HepG2 (cell line): Measurements from ENCODE around the gene SGPP1. TPM values are rescaled to one million over a fixed set of nuclear protein-coding genes. Genes with fewer than 3 reads are reported as not detected.
"Not testable (repeated sequence)": the region's sequence is repeated elsewhere in the genome, so short reads cannot be mapped to it uniquely, and the experiment has no call there.

Experiments
- ATAC-seq: fragments of 200-7000 bp; cut with Tn5 transposase; 3 replicates; pipeline ENCODE4 v1.9.1; 2020; ENCODE audit warnings: mild to moderate bottlenecking, moderate library complexity
- BruUV-seq: library from RNA; stranded (reverse); fragments of 400-500 nt; replicated peaks from 2 replicates; lab custom pipeline; 2021; lab: Mats Ljungman, UMichigan
- CTCF ChIA-PET: fragments of 300-600 bp; formaldehyde crosslinking; extraction: SDS; loops from one replicate; lab custom pipeline; 2021; ENCODE audit warnings: low total read pairs, inconsistent platforms, low intra/inter-chr PET ratio; lab: Yijun Ruan, JAX
- POLR2A ChIA-PET: fragments of 350-600 bp; sonication (Branson Sonifier 250); formaldehyde crosslinking; loops from one replicate; lab custom pipeline; 2020; ENCODE audit warnings: antibody characterized with exemption, inconsistent platforms; lab: Yijun Ruan, JAX
- DNase-seq: peaks from one replicate; pipeline ENCODE4 v3.0.0-alpha.2; 2015; ENCODE audit warnings: low spot score
- FAIRE-seq: peaks from 3 replicates; lab custom pipeline; 2011; peaks lifted over from hg19 to GRCh38; lab: Jason Lieb, UNC
- H2AFZ ChIP-seq: one replicate; pipeline ENCODE4 v1.6.1; 2011; ENCODE audit warnings: low read length, inconsistent platforms
- H3K27ac ChIP-seq: fragments of 300-600 bp; 3 replicates; pipeline ENCODE4 v1.8.0; 2011; ENCODE audit warnings: mixed run types, mild to moderate bottlenecking, mixed read lengths, low read length, inconsistent platforms; ENCODE audit not compliant: insufficient read depth; ENCODE audit errors: extremely low read length
- H3K27me3 ChIP-seq, 2 experiments: fragments of 200-600 bp in 1 of 2; 2 replicates in 1 of 2; 3 replicates in 1 of 2; pipeline versions ENCODE4 v1.6.0 to v1.8.0; 2011; ENCODE audit warnings: low read length in 2 of 2, mild to moderate bottlenecking in 2 of 2, moderate library complexity in 2 of 2, inconsistent platforms in 1 of 2; ENCODE audit not compliant: insufficient read depth in 2 of 2, control insufficient read depth in 1 of 2
- H3K36me3 ChIP-seq, 2 experiments: fragments of 200-600 bp in 1 of 2; replicated peaks in 1 of 2; 2 replicates in 1 of 2; 3 replicates in 1 of 2; pipeline versions ENCODE4 v1.5.1 to v1.8.0; 2011; ENCODE audit warnings: low read length in 2 of 2, inconsistent platforms in 1 of 2; ENCODE audit not compliant: insufficient read depth in 2 of 2, control insufficient read depth in 1 of 2
- H3K4me1 ChIP-seq: 2 replicates; pipeline ENCODE4 v1.5.1; 2012; ENCODE audit warnings: low read length, inconsistent platforms; ENCODE audit not compliant: insufficient read depth
- H3K4me2 ChIP-seq: 2 replicates; pipeline ENCODE4 v1.6.0; 2011; ENCODE audit warnings: low read depth, low read length, inconsistent platforms
- H3K4me3 ChIP-seq, 3 experiments: fragments of 200-600 bp in 1 of 3; sonication (generic), shearing (Covaris generic) in 1 of 3; replicated peaks in 1 of 3; 2 replicates each; pipeline ENCODE4 v1.5.1; 2011 to 2016; ENCODE audit warnings: low read length in 3 of 3, inconsistent platforms in 2 of 3, low read depth in 2 of 3, mild to moderate bottlenecking in 2 of 3, control low read depth in 1 of 3, mixed read lengths in 1 of 3; ENCODE audit not compliant: insufficient read depth in 1 of 3
- H3K79me2 ChIP-seq: one replicate; pipeline ENCODE4 v1.6.1; 2011; ENCODE audit warnings: low read length, inconsistent platforms; ENCODE audit not compliant: insufficient read depth
- H3K9ac ChIP-seq: 2 replicates; pipeline ENCODE4 v1.6.0; 2011; ENCODE audit warnings: mild to moderate bottlenecking, low read depth, low read length, inconsistent platforms; ENCODE audit not compliant: insufficient read depth
- H3K9me3 ChIP-seq: 2 replicates; pipeline ENCODE4 v1.5.1; 2012; ENCODE audit warnings: mild to moderate bottlenecking, low read length
- H4K20me1 ChIP-seq: 2 replicates; pipeline ENCODE4 v1.6.0; 2011; ENCODE audit warnings: inconsistent platforms, mild to moderate bottlenecking, low read length, moderate library complexity; ENCODE audit not compliant: insufficient read depth
- HBP1 ChIP-seq: IDR thresholded peaks from 2 replicates; pipeline ENCODE4 v1.6.1; 2016; ENCODE audit warnings: low read depth, control low read depth
- HIC2 ChIP-seq: sonication (generic); formaldehyde crosslinking; IDR thresholded peaks from 2 replicates; pipeline ENCODE4 v1.9.0; 2022; ENCODE audit warnings: low read depth, missing genetic modification reagents
- SALL2 ChIP-seq: sonication (generic); formaldehyde crosslinking; IDR thresholded peaks from 2 replicates; pipeline ENCODE4 v1.8.1; 2023; ENCODE audit warnings: mild to moderate bottlenecking, missing genetic modification reagents, inconsistent platforms
- SOX13 ChIP-seq, 3 experiments: fragments of 450-650 bp in 1 of 3; sonication (generic) in 1 of 3; formaldehyde crosslinking in 1 of 3; IDR thresholded peaks in 2 of 3; conservative IDR thresholded peaks in 1 of 3; 2 replicates each; pipeline versions ENCODE4 v1.5.0 to v1.6.1; 2016 to 2020; ENCODE audit warnings: antibody characterized with exemption in 1 of 3, mild to moderate bottlenecking in 1 of 3, missing compliant biosample characterization in 1 of 3, missing genetic modification reagents in 1 of 3, moderate library complexity in 1 of 3
- SOX5 ChIP-seq: IDR thresholded peaks from 2 replicates; pipeline ENCODE4 v1.6.1; 2016; ENCODE audit warnings: borderline replicate concordance
- WGBS: methylation state at CpG from one replicate; pipeline ENCODE4 v1.1.6; 2017; ENCODE audit warnings: low lambda C conversion rate; 5-methylcytosine and 5-hydroxymethylcytosine counted together
- in situ Hi-C: cut with HindIII; loops from 2 replicates; pipeline ENCODE4 v1.10.0; 2017; ENCODE audit warnings: low pct_unique_long_range_greater_than_20kb; ENCODE audit not compliant: extremely low pct_ligation_motif_present
- intact Hi-C: fragments of 100-400 bp; cut with micrococcal nuclease; formaldehyde crosslinking; loops from one replicate; pipeline ENCODE4 v1.10.0; 2022; ENCODE audit not compliant: unreplicated experiment
- polyA plus RNA-seq, 8 experiments: library from polyadenylated mRNA; depleted of rRNA in 3 of 8; stranded (reverse) in 7 of 8; unstranded in 1 of 8; fragments of >200 nt; fragmentation: Illumina TruSeq in 4 of 8; extraction: Trizol in 4 of 8; gene quantifications; 2 replicates each; pipeline versions ENCODE4 v1.2.1 to v1.2.3, GENCODE V29; 2011 to 2016; ENCODE audit warnings: low read depth in 4 of 8, missing spikeins in 1 of 8, mixed read lengths in 1 of 8; ENCODE audit not compliant: insufficient read depth in 1 of 8
- total RNA-seq, 5 experiments: library from RNA; depleted of rRNA; stranded (reverse); fragments of >200 nt; fragmentation: Illumina TruSeq; extraction: Trizol; gene quantifications; 2 replicates each; pipeline ENCODE4 v1.2.3, GENCODE V29; 2016; ENCODE audit warnings: low read depth in 1 of 5

SGPP1 gene
- total and polyA plus RNA-seq, 2 of the 13 experiments (the other 11 are each of a cell fraction or from before 2014, with no cell fraction given): 6.4 to 6.8 TPM

GRCh38 chr14:63662776-63663175, 65.1 kb downstream of the SGPP1 start (continued):
- TF ChIP-seq HBP1 (CRISPR knock-in tag) (no peak), HIC2 (CRISPR knock-in tag) (no peak)

GRCh38 chr14:63661881-63662280, 66.0 kb downstream of the SGPP1 start:
- H3K27me3 ChIP-seq, CTCF ChIA-PET, in situ Hi-C loops, FAIRE-seq, H2AFZ ChIP-seq, H3K9ac ChIP-seq, ATAC-seq, H3K79me2 ChIP-seq, H3K9me3 ChIP-seq, POLR2A ChIA-PET, H4K20me1 ChIP-seq, BruUV-seq, H3K4me2 ChIP-seq, H3K36me3 ChIP-seq, H3K27ac ChIP-seq, H3K4me3 ChIP-seq, intact Hi-C loops, DNase-seq: not testable (repeated sequence)
- WGBS: 93% methylated on average over 10 of the region's 10 CpGs
- peaks cover 25% of the 10 kb centered on the region for H3K4me1 ChIP-seq

GRCh38 chr14:63659726-63660125, 68.1 kb downstream of the SGPP1 start:
- FAIRE-seq (no peak), ATAC-seq (no peak), DNase-seq (peak; percentile 43)
- BruUV-seq: no TSS peak
- H4K20me1 ChIP-seq: no peaks in the 10 kb centered on the region
- no peak overlapping the region for H2AFZ ChIP-seq
- 47% methylated on average over 4 of the region's 4 CpGs for WGBS
- ChIA-PET POLR2A (no interaction called here), CTCF (no interaction called here)
- TF ChIP-seq SALL2 (CRISPR knock-in tag) (no peak), SOX5 (0 out of 2 replicates have a peak, but pooled peaks have one; percentile 9), SOX13 (IDR thresholded peaks at IDR 0.05) (no peak), SOX13 (CRISPR knock-in tag; conservative IDR thresholded peaks at IDR 0.05 in 1 of 2, IDR thresholded peaks at IDR 0.05 in 1 of 2) (peak in 1 of 2 experiments; percentile 36; a peak in 1 of 4 replicates)
- H3K9ac ChIP-seq: 0 out of 2 replicates have a peak overlapping the region, but pooled peaks have one; percentile 0
- in situ Hi-C loops (no loop called here), intact Hi-C loops (loop anchor here (1.0 kb wide), 1 partner anchor 17 kb away; no protein-coding TSS in a partner anchor)
- H3K27ac ChIP-seq: no peak overlapping the region
- H3K4me1 ChIP-seq: peaks cover 25% of the 10 kb centered on the region
- H3K79me2 ChIP-seq: no peaks in the 10 kb centered on the region
- no peaks in the 10 kb centered on the region for H3K36me3 ChIP-seq
- H3K4me3 ChIP-seq: no peak overlapping the region
- H3K9me3 ChIP-seq: no peaks in the 10 kb centered on the region
- H3K27me3 ChIP-seq: no peaks in the 10 kb centered on the region
- H3K4me2 ChIP-seq: peak overlapping the region; percentile 42
